ENCODE data around the gene BBC3.
A peak's percentile ranks its signal among the peaks of the same experiment; 100 is the strongest.

Gene BBC3

DNA sequence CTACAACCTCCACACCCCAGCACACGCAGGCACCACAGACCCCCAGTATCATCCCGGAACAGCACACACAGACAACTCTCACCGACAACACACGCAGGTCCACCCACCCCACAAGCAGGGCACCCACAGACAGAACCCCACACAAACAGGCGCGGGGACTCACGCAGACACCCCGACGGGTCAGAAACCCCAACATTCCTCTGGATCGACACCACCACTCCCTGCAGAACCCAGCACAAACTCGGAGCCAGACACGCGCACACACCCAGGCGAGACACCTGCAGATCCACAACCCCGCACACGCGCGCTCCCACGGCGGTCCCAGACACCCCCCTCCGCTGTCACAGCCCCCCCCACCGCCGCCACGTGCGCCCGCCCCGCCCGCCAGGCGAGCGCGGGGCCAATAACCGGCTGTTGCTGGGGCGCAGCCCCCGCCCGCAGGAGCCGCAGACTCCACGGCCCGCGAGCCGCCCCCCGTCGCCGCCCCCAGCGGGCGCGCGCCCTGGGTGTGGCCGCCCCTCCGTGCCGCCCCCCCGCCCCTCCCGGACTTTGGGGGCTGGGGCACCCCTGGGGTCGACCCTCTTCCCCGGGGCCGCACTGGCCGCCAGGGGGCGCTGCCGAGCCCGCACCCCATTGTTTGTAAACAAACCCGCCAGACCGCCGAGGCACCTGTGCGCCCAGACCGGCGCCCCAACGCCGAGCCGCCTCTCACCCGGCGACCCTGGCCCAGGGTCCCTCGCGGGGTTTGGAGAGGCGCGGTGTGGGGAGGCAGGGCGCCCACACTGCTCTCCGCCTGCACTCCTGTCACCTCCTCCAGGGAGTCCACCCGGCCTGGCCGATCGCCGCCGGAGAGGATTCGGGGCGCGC, 712 bp downstream of the BBC3 start:
- no peak for DNase-seq

GRCh38 chr19:47229676-47230053, 1.3 kb downstream of the BBC3 start:
- DNase-seq, result no peak

GRCh38 chr19:47228937-47229675, 1.9 kb downstream of the BBC3 start:
- DNase-seq, result no peak

- DNase-seq, result no peak
Measured at GRCh38 chr19:47228168-47228936, 2.6 kb downstream of the BBC3 start.

DNA sequence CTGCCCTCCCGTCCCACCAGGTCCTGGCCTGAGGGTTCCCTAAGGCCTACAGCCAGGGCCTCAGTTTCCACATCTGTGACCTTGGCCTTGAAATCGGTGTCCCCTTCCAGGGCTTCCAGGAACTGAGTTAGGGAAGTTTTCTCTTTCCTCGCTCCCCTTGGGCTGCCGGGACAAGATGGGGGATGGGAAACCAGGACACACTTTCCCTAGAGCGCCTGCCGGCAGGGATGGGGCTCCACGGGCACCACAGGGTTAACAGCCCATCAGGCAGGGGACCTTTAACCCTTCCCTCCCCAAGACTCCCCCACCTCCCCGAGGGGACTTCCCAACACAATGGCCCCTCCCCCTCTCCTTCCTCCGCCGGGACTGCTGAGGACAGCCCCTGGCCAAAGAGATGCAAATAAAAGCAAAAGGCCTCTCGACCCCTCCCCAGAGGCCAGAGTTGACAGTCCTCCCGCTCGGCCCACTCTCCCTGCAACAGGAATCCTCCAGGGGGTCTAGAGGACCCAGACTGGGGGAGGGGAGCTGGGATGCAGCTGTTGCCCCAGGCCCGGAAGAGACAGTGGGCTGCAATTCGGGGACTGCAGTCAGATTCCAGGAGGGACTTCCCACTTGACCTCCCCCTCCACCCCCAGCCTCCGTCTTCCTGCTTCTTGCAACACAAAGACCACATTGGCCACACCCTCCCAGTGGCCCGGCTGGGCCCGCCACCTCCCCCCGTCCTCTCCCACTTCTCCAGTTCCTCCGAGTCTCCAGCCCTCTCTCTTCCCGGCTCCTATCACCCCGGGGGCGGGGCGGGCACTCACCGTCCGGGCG, 3.4 kb downstream of the BBC3 start:
- DNase-seq, result no peak

DNA sequence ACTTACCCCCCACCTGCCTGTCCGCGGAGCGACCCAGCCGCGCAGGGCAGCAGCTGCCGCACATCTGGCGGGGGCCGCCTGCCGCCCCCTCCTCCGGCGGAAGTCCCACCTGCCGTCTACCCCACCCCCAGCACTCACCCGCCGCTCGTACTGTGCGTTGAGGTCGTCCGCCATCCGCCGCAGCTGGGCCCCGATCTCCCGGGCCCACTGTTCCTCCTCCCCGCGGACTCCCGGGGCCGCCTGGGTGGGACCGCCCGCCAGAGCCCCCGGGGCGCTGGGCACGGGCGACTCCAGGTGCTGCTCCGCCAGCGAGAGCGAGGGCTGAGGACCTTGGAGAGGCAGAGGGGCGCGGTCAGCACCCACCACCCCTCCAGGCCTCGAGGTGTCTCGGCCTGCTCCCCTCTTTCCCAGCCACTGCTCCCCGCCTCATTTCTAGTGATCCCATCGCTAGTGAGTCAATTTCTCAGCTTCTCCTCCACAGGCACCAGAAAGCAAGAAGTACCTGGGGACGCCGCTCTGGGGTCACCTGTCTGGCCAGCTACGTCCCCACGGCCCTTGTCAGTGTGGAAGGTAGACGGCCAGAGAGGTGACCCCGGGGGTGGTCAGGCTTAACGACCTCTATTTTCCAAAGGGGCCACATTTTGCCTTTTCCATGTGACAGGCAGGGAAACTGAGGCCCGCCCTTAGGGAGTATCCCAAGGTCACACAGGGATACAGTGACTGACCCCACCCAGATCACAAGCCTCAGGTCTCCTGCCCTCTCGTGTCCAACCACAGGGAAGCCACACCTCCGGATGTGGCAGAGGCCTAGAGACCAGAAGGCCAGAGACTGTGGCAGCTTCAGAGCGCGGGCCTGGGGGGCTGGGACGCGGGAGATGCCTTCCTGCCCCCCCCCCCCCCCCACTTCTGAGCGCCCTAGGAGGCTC, 4.3 kb downstream of the BBC3 start:
- peak; percentile 74 for DNase-seq

DNA sequence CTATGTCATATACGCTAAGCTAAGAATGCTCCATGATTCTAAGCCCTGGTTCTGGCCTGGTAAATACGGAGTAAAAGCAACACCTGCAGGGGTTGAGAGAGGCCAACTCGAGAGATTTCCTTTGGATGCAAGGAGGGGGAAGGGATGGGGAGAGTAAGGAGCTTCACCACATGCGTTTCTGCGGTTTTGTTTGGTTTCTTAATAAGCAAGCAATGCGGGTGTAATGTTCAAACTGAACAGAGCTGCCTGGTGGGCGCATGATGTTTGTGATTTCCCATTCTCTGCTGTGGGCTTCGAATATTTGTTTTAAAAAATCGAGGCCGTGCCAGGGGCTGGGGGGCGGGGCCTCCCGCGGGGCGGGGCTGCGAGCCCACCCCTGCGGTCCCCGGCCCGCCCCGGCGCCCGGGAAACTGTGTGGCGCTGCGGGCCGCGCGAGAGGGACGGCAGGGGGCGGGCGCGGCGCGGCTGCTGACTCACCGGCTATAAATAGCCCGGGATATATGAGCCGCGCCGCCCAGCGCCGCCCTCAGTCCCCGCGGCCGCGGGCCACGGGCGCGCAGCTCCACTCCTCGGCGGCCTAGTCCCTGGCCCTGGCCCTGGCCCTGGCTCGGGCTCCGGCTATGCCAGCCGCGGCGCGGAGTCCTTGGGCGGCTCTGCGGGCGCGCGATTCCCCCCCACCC, 5.1 kb downstream of the BBC3 start:
- DNase-seq, result peak; percentile 90

DNA sequence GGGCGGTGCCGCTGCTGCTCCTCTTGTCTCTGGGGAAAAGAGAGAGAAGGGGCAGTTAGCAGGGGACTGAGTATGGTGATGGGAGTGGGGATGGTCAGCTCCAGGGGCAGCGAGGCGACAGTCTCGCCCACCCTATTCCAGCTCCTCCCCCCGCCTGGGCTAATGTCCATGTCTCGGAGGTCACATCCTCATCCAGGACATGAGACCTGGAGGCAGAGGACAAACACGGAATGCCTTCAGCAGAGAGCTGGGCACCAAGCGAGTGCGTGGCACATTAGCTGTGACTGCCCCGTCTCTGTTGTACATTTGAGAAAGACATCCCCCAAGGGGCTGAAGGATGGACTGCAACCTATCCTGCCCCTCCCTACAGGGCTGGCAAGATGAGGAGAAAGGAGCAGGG, 9.1 kb downstream of the BBC3 start:
- no peak for DNase-seq

- DNase-seq, result no peak
Measured at GRCh38 chr19:47221080-47221841, 9.7 kb downstream of the BBC3 start.

DNA sequence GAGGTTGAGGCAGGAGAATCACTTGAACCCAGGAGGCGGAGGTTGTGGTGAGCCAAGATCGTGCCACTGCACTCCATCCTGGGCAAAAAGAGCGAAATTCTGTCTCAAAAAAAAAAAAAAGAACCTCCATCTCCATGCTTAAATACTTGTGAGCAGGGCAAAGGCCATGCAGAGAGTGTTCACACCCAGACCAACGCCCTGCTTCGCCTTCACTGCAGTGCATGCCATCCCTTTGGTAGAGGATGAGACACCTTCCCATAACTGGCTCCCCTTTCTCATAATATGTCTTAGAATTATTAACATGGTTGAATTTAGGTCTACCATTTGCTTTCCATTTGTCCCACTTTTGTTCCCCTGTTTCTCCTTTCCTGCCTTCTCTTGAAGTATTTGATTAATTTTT, 15.4 kb downstream of the BBC3 start:
- DNase-seq, result no peak

DNA sequence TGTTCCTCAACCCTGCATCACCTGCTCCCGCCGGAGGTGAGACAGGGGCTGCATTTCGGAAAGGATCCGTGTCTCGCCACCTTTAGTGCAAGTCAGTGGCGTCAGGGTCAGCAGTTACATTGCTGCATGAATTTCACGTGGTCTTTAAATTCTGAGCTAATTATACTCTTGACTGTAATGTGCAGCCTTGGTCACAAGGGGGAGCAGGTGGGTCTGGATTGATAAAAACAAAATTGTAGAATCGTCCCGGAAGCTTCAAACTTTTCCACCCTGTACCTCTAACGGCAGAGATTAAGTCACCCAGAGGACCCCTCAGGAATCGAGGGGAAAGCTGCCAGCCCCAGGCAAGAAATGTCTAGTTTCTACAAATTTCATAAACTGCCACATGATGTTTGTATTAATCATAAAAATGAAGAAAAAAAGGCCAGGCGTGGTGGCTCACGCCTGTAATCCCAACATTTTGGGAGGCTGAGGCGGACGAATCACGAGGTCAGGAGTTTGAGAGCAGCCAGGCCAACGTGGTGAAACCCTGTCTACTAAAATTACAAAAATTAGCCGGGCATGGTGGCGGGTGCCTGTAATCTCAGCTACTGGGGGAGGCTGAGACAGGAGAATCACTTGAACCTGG, 20.2 kb downstream of the BBC3 start:
- peak; percentile 45 for DNase-seq

DNA sequence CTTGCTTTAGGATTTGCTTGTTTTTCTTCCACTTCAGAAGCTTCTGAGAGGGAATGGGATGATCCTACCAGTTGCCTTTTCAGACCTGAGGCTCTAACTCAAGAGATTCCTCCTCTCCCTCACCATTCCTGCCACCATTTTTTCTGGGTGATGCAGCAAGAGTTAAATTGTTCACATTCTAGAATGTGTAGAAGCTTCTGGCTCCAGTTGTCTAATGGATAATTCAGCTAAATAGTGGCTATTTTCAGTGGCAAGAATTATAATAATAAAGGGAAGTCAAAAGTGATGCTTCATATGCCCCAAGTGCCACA, 20.9 kb downstream of the BBC3 start:
- DNase-seq, result no peak

- no peak for DNase-seq
Measured at GRCh38 chr19:47209319-47210179, 21.4 kb downstream of the BBC3 start.

DNA sequence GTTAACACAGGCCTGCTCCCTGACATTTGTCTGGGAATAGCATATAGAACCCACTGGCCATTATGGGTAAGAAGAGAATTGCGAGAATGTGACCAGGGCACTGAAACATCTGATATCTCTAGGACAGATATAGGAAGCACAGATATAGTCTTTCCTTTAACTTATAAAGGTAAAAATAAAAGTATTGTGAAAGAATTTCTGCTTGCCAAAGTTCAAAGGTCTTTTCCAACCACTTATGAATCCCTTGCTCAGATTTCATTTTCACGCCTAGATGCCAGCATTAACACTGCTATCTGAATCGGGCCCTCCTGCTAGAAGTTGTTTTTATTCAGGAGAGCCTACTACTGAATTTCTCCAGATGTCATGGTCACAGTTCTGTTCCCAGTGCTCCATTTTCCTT, 27.7 kb downstream of the BBC3 start:
- DNase-seq, result no peak

DNA sequence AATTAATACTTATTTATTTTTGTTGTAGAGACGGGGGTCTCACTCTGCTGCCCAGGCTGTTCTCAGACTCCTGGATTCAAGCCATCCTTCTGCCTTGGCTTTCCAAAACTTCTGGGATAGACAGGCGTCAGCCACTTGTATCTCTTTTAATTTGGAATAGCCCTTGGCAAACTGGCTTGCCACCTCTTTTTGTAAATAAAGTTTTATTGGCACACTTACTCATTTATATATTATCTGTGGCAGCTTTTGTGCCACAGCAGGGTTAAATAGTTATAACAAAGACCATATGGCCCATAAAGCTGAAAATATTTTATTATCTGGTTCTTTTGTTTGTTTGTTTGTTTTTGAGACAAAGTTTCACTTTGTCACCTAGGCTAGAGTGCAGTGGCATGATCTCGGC, 30.5 kb downstream of the BBC3 start:
- no peak for DNase-seq

GRCh38 chr19:47197141-47197540, 33.9 kb downstream of the BBC3 start:
- DNase-seq, result no peak

GRCh38 chr19:47195434-47195833, 35.6 kb downstream of the BBC3 start:
- no peak for DNase-seq

DNA sequence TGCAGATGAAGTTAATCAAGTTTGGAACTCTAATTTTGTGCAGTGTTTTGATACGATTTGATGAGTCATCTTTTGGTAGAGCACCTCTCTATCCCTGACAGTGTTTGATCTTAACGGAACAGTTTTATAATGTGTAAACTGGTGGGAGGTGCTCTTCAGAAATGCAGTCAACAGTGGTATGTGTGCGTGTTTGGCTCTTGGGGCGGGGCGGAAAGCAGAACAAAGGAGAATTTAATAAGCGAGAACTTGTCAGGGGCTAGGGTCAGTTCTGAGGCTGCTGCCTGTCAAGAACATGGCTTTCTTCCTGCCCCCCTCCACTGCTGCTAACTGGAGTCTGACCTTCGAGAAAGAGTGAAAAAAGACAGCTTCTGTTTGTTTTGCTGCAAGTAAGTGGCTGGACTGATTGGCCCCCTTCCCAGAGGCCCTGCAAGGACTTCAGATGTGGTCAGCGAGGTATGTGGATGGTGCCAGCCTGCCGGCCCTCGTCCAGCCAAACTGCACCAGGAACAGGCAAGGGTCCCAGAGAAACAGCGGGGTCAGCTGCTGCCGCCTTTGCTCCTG, 40.8 kb downstream of the BBC3 start:
- no peak for DNase-seq

Measured in COR-L47 (cell line).